ENCODE measurements around the gene CLPX. TPM values are rescaled to one million over a fixed set of nuclear protein-coding genes. Genes with fewer than 3 reads are reported as not detected.
A peak's percentile ranks its signal among the peaks of the same experiment; 100 is the strongest.

The CLPX gene
- 58.8 TPM for polyA plus RNA-seq (2012; ENCODE audit: insufficient read length, low read depth)

DNA sequence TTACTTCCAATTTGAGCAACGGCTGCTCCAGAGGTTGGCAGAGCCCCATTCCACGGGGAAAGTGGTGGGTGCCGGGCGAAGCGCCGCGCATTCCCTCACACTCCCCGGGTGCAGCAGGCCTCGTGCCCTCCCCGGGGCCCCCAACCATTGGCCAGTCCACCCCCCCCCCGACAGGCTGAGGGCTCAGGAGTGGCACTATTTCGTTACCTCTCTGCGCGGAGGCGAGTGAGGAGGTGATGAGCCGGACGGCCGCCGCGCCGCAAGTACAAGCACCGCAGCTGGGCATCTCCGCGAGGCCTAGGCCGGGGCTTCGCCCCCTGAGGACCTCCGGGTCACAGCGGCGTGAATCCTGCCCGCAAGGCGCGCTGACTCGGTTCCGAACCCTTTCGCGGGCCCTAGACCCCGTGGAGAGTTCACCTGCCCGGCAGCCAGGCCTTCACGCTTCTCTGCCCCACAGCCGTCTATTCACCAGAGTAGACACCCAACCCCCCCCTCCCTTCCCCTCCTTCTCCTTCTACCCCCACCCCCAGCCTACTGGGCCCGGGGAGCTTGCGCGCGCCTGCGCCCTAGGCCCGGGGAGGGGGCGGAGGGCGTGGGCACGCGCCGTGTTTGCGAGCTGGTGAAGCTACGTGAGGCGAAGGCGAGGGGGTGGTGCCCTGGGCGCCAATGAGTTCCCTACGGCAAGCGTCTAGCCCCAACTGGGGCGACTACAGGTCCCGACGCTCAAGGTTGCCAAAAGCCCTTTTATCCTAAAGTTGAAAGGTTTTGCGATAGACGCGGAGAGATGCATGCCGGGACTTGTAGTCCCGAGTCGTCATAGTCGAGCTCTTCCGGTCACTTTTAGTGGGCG, at the start of gene CLPX:
TSS of gene CLPX (minus strand) at position 475 of the 850 bp plus-strand sequence. CDS start at position 286, 189 bp downstream.
- TF ChIP-seq REST (IDR thresholded peaks at IDR 0.05; ENCODE audit: insufficient read depth in 1 of 2, low read depth in 2 of 2, low read length in 2 of 2) = 0 out of 4 replicates have a peak, but pooled peaks of 1 of the 2 experiments have one; percentile 42
- TF ChIP-seq POLR2AphosphoS5 (IDR thresholded peaks at IDR 0.05; ENCODE audit: low read depth, low read length) = peak; percentile 86
- TF ChIP-seq SIN3A (IDR thresholded peaks at IDR 0.05; ENCODE audit: borderline replicate concordance, insufficient read depth, low read length) = no peak; the same call in 1 of the 2 replicates
- TF ChIP-seq TAF1 (IDR thresholded peaks at IDR 0.05; ENCODE audit: borderline replicate concordance, insufficient read depth, low read length) = peak; percentile 77; the same call in 1 of the 2 replicates
- TF ChIP-seq FOXP2 (optimal IDR thresholded peaks at IDR 0.05; ENCODE audit: borderline replicate concordance, extremely low read depth, extremely low read length, insufficient read depth) = peak; percentile 80

GRCh38 chr15:65233696-65234095, 48.6 kb upstream of the CLPX start:
- TF ChIP-seq REST (IDR thresholded peaks at IDR 0.05; ENCODE audit: insufficient read depth in 1 of 2, low read depth in 2 of 2, low read length in 2 of 2) (no peak), SIN3A (IDR thresholded peaks at IDR 0.05; ENCODE audit: borderline replicate concordance, insufficient read depth, low read length) (no peak), FOXP2 (optimal IDR thresholded peaks at IDR 0.05; ENCODE audit: borderline replicate concordance, extremely low read depth, extremely low read length, insufficient read depth) (no peak), POLR2AphosphoS5 (IDR thresholded peaks at IDR 0.05; ENCODE audit: low read depth, low read length) (no peak), TAF1 (IDR thresholded peaks at IDR 0.05; ENCODE audit: borderline replicate concordance, insufficient read depth, low read length) (no peak)

DNA sequence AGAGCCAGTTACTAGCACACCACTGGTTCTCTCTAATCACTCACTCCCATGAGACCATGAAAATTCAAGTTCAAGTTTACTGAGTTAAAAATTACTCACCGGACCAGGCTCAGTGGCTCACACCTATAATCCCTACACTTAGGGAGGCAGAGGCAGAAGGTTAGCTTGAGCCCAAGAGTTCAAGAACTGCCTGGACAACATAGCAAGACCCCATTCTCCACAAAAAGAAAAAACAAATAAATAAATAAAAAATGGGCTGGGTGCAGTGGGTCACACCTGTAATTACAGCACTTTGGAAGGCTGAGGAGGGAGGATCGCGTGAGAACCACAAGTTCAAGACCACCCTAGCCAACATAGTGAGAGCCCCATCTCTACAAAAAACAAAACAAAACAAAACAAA, 47.4 kb upstream of the CLPX start:
- no peak for TF ChIP-seq SIN3A (IDR thresholded peaks at IDR 0.05; ENCODE audit: borderline replicate concordance, insufficient read depth, low read length)

GRCh38 chr15:65231306-65231705, 46.2 kb upstream of the CLPX start:
- TF ChIP-seq SIN3A (IDR thresholded peaks at IDR 0.05; ENCODE audit: borderline replicate concordance, insufficient read depth, low read length) = no peak
- no peak for TF ChIP-seq REST (IDR thresholded peaks at IDR 0.05; ENCODE audit: insufficient read depth in 1 of 2, low read depth in 2 of 2, low read length in 2 of 2)
- TF ChIP-seq POLR2AphosphoS5 (IDR thresholded peaks at IDR 0.05; ENCODE audit: low read depth, low read length) = no peak
- TF ChIP-seq TAF1 (IDR thresholded peaks at IDR 0.05; ENCODE audit: borderline replicate concordance, insufficient read depth, low read length) = no peak
- no peak for TF ChIP-seq FOXP2 (optimal IDR thresholded peaks at IDR 0.05; ENCODE audit: borderline replicate concordance, extremely low read depth, extremely low read length, insufficient read depth)

GRCh38 chr15:65226221-65226620, 41.1 kb upstream of the CLPX start:
- no peak for TF ChIP-seq POLR2AphosphoS5 (IDR thresholded peaks at IDR 0.05; ENCODE audit: low read depth, low read length)
- no peak for TF ChIP-seq TAF1 (IDR thresholded peaks at IDR 0.05; ENCODE audit: borderline replicate concordance, insufficient read depth, low read length)
- no peak for TF ChIP-seq SIN3A (IDR thresholded peaks at IDR 0.05; ENCODE audit: borderline replicate concordance, insufficient read depth, low read length)
- TF ChIP-seq REST (IDR thresholded peaks at IDR 0.05; ENCODE audit: insufficient read depth in 1 of 2, low read depth in 2 of 2, low read length in 2 of 2) = no peak
- no peak for TF ChIP-seq FOXP2 (optimal IDR thresholded peaks at IDR 0.05; ENCODE audit: borderline replicate concordance, extremely low read depth, extremely low read length, insufficient read depth)

Measured in PFSK-1 (cell line).